Kidney (tissue), 14 donors: ENCODE measurements around the gene CAMKMT. TPM values are rescaled to one million over a fixed set of nuclear protein-coding genes. Genes with fewer than 3 reads are reported as not detected.

ENCODE experiments used
- DNase-seq, 5 donors: peaks; one replicate each; pipeline ENCODE4 v3.0.0-alpha.2; 2013 to 2020
- FAIRE-seq: peaks from 2 replicates; lab custom pipeline; 2012; peaks lifted over from hg19 to GRCh38; lab: Jason Lieb, UNC
- H3K27ac ChIP-seq, 2 donors: one replicate each; pipeline ENCODE4 v1.7.0; 2013; ENCODE audit warnings: low read depth in 2 of 2, low read length in 2 of 2, inconsistent platforms in 1 of 2
- H3K27me3 ChIP-seq: one replicate; pipeline ENCODE4 v1.7.1; 2013; ENCODE audit warnings: low read length, inconsistent platforms; ENCODE audit not compliant: control insufficient read depth, insufficient read depth
- H3K36me3 ChIP-seq, 3 donors: one replicate each; pipeline versions ENCODE4 v1.7.0 to v1.7.1; 2013; ENCODE audit warnings: low read length in 3 of 3, control low read depth in 1 of 3, inconsistent platforms in 1 of 3; ENCODE audit not compliant: insufficient read depth in 3 of 3, control insufficient read depth in 2 of 3
- H3K4me1 ChIP-seq, 3 donors: one replicate each; pipeline versions ENCODE4 v1.7.0 to v1.7.1; 2013; ENCODE audit warnings: low read length in 3 of 3, inconsistent platforms in 1 of 3, low read depth in 1 of 3; ENCODE audit not compliant: control insufficient read depth in 2 of 3, insufficient read depth in 2 of 3
- H3K4me3 ChIP-seq, 3 donors: one replicate each; pipeline versions ENCODE4 v1.7.0 to v1.8.1; 2013; ENCODE audit warnings: low read length in 3 of 3, control low read depth in 1 of 3, inconsistent platforms in 1 of 3
- H3K9ac ChIP-seq, 3 donors: one replicate each; pipeline versions ENCODE4 v1.7.0 to v1.7.1; 2013; ENCODE audit warnings: low read length in 3 of 3, control low read depth in 1 of 3, inconsistent platforms in 1 of 3
- H3K9me3 ChIP-seq, 3 donors: one replicate each; pipeline versions ENCODE4 v1.7.0 to v1.7.1; 2013; ENCODE audit warnings: low read length in 3 of 3, control low read depth in 1 of 3, inconsistent platforms in 1 of 3; ENCODE audit not compliant: control insufficient read depth in 2 of 3, insufficient read depth in 1 of 3
- intact Hi-C: fragments of 100-400 bp; cut with DNase I; formaldehyde crosslinking; loops from one replicate; pipeline ENCODE4 v1.11.1; 2022
- polyA plus RNA-seq: library from polyadenylated mRNA; stranded (reverse); fragments of 350-450 nt; fragmentation: Illumina TruSeq; extraction: RNeasy Lipid Tissue Mini Kit (QIAGEN cat#74804); gene quantifications from one replicate; pipeline ENCODE4 v1.2.3, GENCODE V29; 2014; ENCODE audit warnings: low read depth, low replicate concordance; ENCODE audit not compliant: insufficient read depth
- total RNA-seq: library from RNA; stranded (reverse); fragmentation: NEBNext Ultra II Directional; extraction: Animal tissue kit (Norgen Biotek cat#: 25700); gene quantifications from one replicate; pipeline ENCODE4 v1.2.1, GENCODE V29; 2021
- TF ChIP-seq, protein P1 (sequence below): IDR thresholded peaks from 3 replicates; pipeline ENCODE4 v1.5.1; 2012; ENCODE audit warnings: mild to moderate bottlenecking, moderate library complexity, borderline replicate concordance; ENCODE audit not compliant: insufficient read depth; ENCODE audit errors: extremely low read depth
- donor health status: control.
- donor health status: control.
- donor health status: control.
- donor health status: control.
- donor health status: control.
- donor health status: DM: yes; HTN: yes; CAD: no.
- donor health status: Normal renal cell carcinoma (clear cell type).

CAMKMT gene
- total and polyA plus RNA-seq, 2 donors from 2014 or later: 9.9 to 14.5 TPM

DNA sequence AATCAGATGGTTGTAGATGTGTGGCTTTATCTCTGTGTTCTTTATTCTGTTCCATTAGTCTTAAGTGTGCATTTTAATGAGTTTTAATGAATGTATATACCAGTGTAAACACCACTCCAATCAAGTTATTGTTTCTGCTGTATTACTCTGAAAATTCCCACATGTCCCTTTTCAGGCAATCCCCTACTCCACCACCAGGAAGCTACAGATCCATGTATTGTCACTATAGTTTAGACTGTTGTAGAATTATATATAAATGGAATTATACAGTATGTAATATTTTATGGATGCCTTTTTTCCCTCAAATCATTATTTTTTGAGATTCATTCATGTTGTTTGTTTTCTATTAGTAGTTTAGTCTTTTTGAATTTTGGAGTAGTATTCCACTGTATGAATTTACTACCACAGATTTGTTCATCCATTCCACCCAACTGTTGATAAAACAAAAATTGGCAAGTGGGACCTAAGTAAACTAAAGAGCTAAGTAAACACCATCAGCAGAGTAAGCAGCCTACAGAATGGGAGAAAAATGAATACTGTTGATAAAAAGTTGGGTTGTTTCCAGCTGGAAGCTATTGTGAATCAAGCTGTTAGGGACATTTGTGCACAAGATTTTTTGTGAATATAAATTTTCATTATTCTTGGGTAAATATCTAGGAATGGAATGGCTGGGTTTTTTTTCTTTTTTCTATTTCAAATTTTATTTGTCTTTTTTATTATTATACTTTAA is 262.0 kb downstream of the CAMKMT start:
- Histone ChIP-seq H3K4me1 (no peaks in the 10 kb centered on the region), H3K36me3 (no peaks in the 10 kb centered on the region), H3K27ac (no peak overlapping the region), H3K4me3 (no peak overlapping the region), H3K9ac (no peak overlapping the region), H3K27me3 (no peaks in the 10 kb centered on the region), H3K9me3 (peaks cover 0 to 5% (median 0%) of the 10 kb centered on the region in 3 donors)
- TF ChIP-seq, protein P1, sequence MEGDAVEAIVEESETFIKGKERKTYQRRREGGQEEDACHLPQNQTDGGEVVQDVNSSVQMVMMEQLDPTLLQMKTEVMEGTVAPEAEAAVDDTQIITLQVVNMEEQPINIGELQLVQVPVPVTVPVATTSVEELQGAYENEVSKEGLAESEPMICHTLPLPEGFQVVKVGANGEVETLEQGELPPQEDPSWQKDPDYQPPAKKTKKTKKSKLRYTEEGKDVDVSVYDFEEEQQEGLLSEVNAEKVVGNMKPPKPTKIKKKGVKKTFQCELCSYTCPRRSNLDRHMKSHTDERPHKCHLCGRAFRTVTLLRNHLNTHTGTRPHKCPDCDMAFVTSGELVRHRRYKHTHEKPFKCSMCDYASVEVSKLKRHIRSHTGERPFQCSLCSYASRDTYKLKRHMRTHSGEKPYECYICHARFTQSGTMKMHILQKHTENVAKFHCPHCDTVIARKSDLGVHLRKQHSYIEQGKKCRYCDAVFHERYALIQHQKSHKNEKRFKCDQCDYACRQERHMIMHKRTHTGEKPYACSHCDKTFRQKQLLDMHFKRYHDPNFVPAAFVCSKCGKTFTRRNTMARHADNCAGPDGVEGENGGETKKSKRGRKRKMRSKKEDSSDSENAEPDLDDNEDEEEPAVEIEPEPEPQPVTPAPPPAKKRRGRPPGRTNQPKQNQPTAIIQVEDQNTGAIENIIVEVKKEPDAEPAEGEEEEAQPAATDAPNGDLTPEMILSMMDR: no peak
- no peak for FAIRE-seq
- DNase-seq: no peak
- intact Hi-C loops: no loop called here

GRCh38 chr2:44628297-44628696 is 266.6 kb downstream of the CAMKMT start:
- no peak for FAIRE-seq
- Histone ChIP-seq H3K27ac (no peak overlapping the region), H3K36me3 (no peaks in the 10 kb centered on the region), H3K4me1 (no peaks in the 10 kb centered on the region), H3K9ac (no peak overlapping the region), H3K9me3 (peaks cover 0 to 5% (median 0%) of the 10 kb centered on the region in 3 donors), H3K27me3 (no peaks in the 10 kb centered on the region), H3K4me3 (no peak overlapping the region)
- intact Hi-C loops: no loop called here
- no peak for DNase-seq
- TF ChIP-seq, protein P1: no peak

- H3K36me3 ChIP-seq: no peaks in the 10 kb centered on the region
- H3K4me1 ChIP-seq: no peaks in the 10 kb centered on the region
- H3K9ac ChIP-seq: no peak overlapping the region
- no peak overlapping the region for H3K4me3 ChIP-seq
- no peaks in the 10 kb centered on the region for H3K27me3 ChIP-seq
- DNase-seq (no peak), FAIRE-seq (no peak)
- no peaks in the 10 kb centered on the region for H3K9me3 ChIP-seq
- H3K27ac ChIP-seq: no peak overlapping the region
- TF ChIP-seq, protein P1: no peak
- intact Hi-C loops: no loop called here
Observed at GRCh38 chr2:44632931-44633689, 271.4 kb downstream of the CAMKMT start.
